GM23338 (cell line): ENCODE results near the gene NFAT5. TPM values are rescaled to one million over a fixed set of nuclear protein-coding genes. Genes with fewer than 3 reads are reported as not detected.
"Not testable (repeated sequence)": the region's sequence is repeated elsewhere in the genome, so short reads cannot be mapped to it uniquely, and the experiment has no call there.

Experiments
- ATAC-seq: fragments of 200-7000 bp; cut with Tn5 transposase; 3 replicates; pipeline ENCODE4 v1.9.1; 2020
- DNase-seq: peaks from one replicate; pipeline ENCODE4 v3.0.0-alpha.2; 2015; ENCODE audit warnings: low spot score
- H2AFZ ChIP-seq: fragments of 200-600 bp; sonication (generic); 2 replicates; pipeline ENCODE4 v1.8.0; 2016; ENCODE audit warnings: antibody characterized with exemption, mild to moderate bottlenecking, moderate library complexity
- H3F3A ChIP-seq: fragments of 200-600 bp; sonication (generic); replicated peaks from 2 replicates; pipeline ENCODE4 v1.8.0; 2017; ENCODE audit warnings: antibody characterized with exemption, mixed run types, low read depth
- H3K27ac ChIP-seq: fragments of 200-600 bp; sonication (generic); 2 replicates; pipeline ENCODE4 v1.6.1; 2016; ENCODE audit warnings: low read depth
- H3K27me3 ChIP-seq: fragments of 200-600 bp; sonication (generic); 2 replicates; pipeline ENCODE4 v1.8.0; 2016; ENCODE audit warnings: mild to moderate bottlenecking, mixed run types, moderate library complexity; ENCODE audit not compliant: insufficient read depth
- H3K36me3 ChIP-seq: fragments of 200-600 bp; sonication (generic); 2 replicates; pipeline ENCODE4 v1.8.0; 2016; ENCODE audit warnings: mild to moderate bottlenecking; ENCODE audit not compliant: insufficient read depth
- H3K4me1 ChIP-seq: fragments of 200-600 bp; sonication (generic); 2 replicates; pipeline ENCODE4 v1.8.0; 2016; ENCODE audit warnings: mild to moderate bottlenecking, moderate library complexity; ENCODE audit not compliant: insufficient read depth
- H3K4me2 ChIP-seq: fragments of 200-600 bp; sonication (generic); 2 replicates; pipeline ENCODE4 v1.7.1; 2017; ENCODE audit warnings: mixed run types
- H3K4me3 ChIP-seq: fragments of 200-600 bp; sonication (generic); 2 replicates; pipeline ENCODE4 v1.6.1; 2016; ENCODE audit warnings: mixed run types
- H3K79me2 ChIP-seq: fragments of 200-600 bp; sonication (generic); replicated peaks from 2 replicates; pipeline ENCODE4 v1.8.0; 2017; ENCODE audit warnings: mild to moderate bottlenecking; ENCODE audit not compliant: insufficient read depth
- H3K9me2 ChIP-seq: fragments of 200-600 bp; sonication (generic); 2 replicates; pipeline ENCODE4 v1.8.0; 2017; ENCODE audit not compliant: insufficient read depth
- H4K20me1 ChIP-seq: fragments of 200-600 bp; sonication (generic); replicated peaks from 2 replicates; pipeline ENCODE4 v1.8.0; 2017; ENCODE audit warnings: mild to moderate bottlenecking; ENCODE audit not compliant: insufficient read depth
- H3K27ac Mint-ChIP-seq: 2 replicates; pipeline ENCODE4 v1.8.0; 2020; ENCODE audit warnings: inconsistent platforms, mild to moderate bottlenecking, moderate library complexity, mixed read lengths
- H3K27me3 Mint-ChIP-seq: 3 replicates; pipeline ENCODE4 v1.8.0; 2022; ENCODE audit warnings: low read depth, mild to moderate bottlenecking, moderate library complexity, mixed read lengths, inconsistent platforms; ENCODE audit not compliant: insufficient read depth, poor library complexity
- H3K36me3 Mint-ChIP-seq: 3 replicates; pipeline ENCODE4 v1.8.0; 2021; ENCODE audit warnings: low read depth, mild to moderate bottlenecking, inconsistent platforms, moderate library complexity, mixed read lengths
- H3K4me1 Mint-ChIP-seq: 3 replicates; pipeline ENCODE4 v1.8.0; 2020; ENCODE audit warnings: mild to moderate bottlenecking, inconsistent platforms, mixed read lengths
- H3K4me3 Mint-ChIP-seq: 3 replicates; pipeline ENCODE4 v1.8.0; 2021; ENCODE audit warnings: moderate library complexity, mild to moderate bottlenecking, inconsistent platforms, mixed read lengths
- H3K9me3 Mint-ChIP-seq: 3 replicates; pipeline ENCODE4 v1.8.0; 2020; ENCODE audit warnings: moderate library complexity, mild to moderate bottlenecking, inconsistent platforms, mixed read lengths
- STAT1 ChIP-seq: IDR thresholded peaks from one replicate; pipeline ENCODE4 v1.6.1; 2016; ENCODE audit warnings: antibody characterized with exemption; ENCODE audit not compliant: unreplicated experiment
- polyA plus RNA-seq: library from polyadenylated mRNA; unstranded; fragments of >200 nt; fragmentation: Nextera tagmentation; extraction: Ambion mirVana; gene quantifications from 2 replicates; pipeline ENCODE4 v1.2.1, GENCODE V29; 2016
- total RNA-seq: library from RNA; depleted of rRNA; stranded (reverse); fragments of >200 nt; shearing (Covaris generic); gene quantifications from 2 replicates; pipeline ENCODE4 v1.2.3, GENCODE V29; 2014
- TF ChIP-seq, protein P1 (sequence below), 2 experiments: fragments of 200-600 bp in 1 of 2; sonication (generic) in 1 of 2; conservative IDR thresholded peaks; 2 replicates each; pipeline versions ENCODE4 v1.5.1 to v1.6.1; 2016 to 2017; ENCODE audit warnings: antibody characterized with exemption in 2 of 2, low read depth in 2 of 2, mild to moderate bottlenecking in 2 of 2, moderate library complexity in 1 of 2
- TF ChIP-seq, protein P2 (sequence below): IDR thresholded peaks from 2 replicates; pipeline ENCODE4 v1.6.1; 2016; ENCODE audit warnings: antibody characterized with exemption

Gene NFAT5
- total and polyA plus RNA-seq, 2 experiments from 2014 or later: 10.6 to 27.0 TPM

DNA sequence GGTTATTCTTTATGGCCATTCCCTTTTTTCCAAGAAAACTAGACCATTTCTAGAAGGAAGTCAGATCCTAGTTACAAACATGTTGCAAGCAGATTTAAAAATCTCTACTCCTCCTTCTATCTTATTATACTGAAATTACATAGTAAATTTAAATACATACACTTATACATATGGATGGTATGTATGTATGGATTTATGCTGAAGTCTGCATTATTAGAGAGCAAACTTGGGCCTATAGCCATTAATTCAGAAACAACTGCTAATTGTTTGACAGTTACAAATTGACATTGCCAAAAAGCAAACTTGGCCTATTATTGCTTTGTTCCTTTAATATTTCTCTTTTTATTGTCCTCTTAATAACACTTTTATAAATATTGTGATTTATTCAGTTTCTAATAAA is 67.1 kb downstream of the NFAT5 start:
- Mint-ChIP-seq H3K36me3 (peaks cover 43% of the 10 kb centered on the region), H3K4me3 (no peak overlapping the region), H3K27ac (no peak overlapping the region), H3K27me3 (peaks cover 2% of the 10 kb centered on the region), H3K4me1 (no peaks in the 10 kb centered on the region), H3K9me3 (peaks cover 28% of the 10 kb centered on the region)
- H3K27me3 ChIP-seq: no peaks in the 10 kb centered on the region
- DNase-seq (no peak), ATAC-seq (no peak)
- H3K4me3 ChIP-seq: no peak overlapping the region
- H3K36me3 ChIP-seq: peaks cover 17% of the 10 kb centered on the region; the same call in 1 of the 2 replicates
- H3K9me2 ChIP-seq: no peaks in the 10 kb centered on the region
- H4K20me1 ChIP-seq: no peaks in the 10 kb centered on the region; the same call in 1 of the 2 replicates
- no peaks in the 10 kb centered on the region for H3K79me2 ChIP-seq
- no peak overlapping the region for H2AFZ ChIP-seq
- no peaks in the 10 kb centered on the region for H3F3A ChIP-seq
- TF ChIP-seq STAT1: no peak
- H3K4me1 ChIP-seq: no peaks in the 10 kb centered on the region
- no peak overlapping the region for H3K4me2 ChIP-seq
- no peak overlapping the region for H3K27ac ChIP-seq

DNA sequence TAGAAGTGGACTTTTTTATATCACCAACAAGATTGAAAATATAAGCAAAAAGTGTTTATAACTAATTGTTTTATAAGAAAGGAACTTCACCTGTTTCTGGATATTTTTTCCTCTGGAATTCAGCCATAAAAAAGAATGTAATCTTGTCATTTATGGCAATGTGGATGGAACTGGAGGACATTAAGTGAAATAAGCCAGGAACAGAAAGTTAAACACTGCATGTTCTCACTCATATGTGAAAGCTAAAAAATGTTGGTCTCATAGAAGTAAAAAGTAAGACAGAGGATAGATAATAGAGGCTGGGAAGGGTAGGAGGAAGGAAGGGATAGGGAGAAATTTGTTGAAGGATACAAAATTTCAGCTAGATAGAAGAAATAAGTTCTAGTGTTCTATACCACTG is 67.6 kb downstream of the NFAT5 start:
- Histone ChIP-seq H3F3A (no peaks in the 10 kb centered on the region), H3K4me3 (no peak overlapping the region), H3K27ac (no peak overlapping the region), H3K4me2 (no peak overlapping the region), H3K27me3 (no peaks in the 10 kb centered on the region), H2AFZ (no peak overlapping the region), H3K4me1 (no peaks in the 10 kb centered on the region), H3K36me3 (peaks cover 17% of the 10 kb centered on the region; the same call in 1 of the 2 replicates), H3K79me2 (no peaks in the 10 kb centered on the region), H3K9me2 (no peaks in the 10 kb centered on the region), H4K20me1 (no peaks in the 10 kb centered on the region; the same call in 1 of the 2 replicates)
- no peak overlapping the region for H3K27ac Mint-ChIP-seq
- TF ChIP-seq, protein P1, sequence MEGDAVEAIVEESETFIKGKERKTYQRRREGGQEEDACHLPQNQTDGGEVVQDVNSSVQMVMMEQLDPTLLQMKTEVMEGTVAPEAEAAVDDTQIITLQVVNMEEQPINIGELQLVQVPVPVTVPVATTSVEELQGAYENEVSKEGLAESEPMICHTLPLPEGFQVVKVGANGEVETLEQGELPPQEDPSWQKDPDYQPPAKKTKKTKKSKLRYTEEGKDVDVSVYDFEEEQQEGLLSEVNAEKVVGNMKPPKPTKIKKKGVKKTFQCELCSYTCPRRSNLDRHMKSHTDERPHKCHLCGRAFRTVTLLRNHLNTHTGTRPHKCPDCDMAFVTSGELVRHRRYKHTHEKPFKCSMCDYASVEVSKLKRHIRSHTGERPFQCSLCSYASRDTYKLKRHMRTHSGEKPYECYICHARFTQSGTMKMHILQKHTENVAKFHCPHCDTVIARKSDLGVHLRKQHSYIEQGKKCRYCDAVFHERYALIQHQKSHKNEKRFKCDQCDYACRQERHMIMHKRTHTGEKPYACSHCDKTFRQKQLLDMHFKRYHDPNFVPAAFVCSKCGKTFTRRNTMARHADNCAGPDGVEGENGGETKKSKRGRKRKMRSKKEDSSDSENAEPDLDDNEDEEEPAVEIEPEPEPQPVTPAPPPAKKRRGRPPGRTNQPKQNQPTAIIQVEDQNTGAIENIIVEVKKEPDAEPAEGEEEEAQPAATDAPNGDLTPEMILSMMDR (conservative IDR thresholded peaks at IDR 0.05; ENCODE audit: low read depth in 2 of 2): no peak
- TF ChIP-seq, protein P2, sequence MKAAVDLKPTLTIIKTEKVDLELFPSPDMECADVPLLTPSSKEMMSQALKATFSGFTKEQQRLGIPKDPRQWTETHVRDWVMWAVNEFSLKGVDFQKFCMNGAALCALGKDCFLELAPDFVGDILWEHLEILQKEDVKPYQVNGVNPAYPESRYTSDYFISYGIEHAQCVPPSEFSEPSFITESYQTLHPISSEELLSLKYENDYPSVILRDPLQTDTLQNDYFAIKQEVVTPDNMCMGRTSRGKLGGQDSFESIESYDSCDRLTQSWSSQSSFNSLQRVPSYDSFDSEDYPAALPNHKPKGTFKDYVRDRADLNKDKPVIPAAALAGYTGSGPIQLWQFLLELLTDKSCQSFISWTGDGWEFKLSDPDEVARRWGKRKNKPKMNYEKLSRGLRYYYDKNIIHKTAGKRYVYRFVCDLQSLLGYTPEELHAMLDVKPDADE: no peak
- no peaks in the 10 kb centered on the region for H3K4me1 Mint-ChIP-seq
- peaks cover 46% of the 10 kb centered on the region for H3K36me3 Mint-ChIP-seq
- ATAC-seq (no peak), DNase-seq (no peak)
- H3K9me3 Mint-ChIP-seq: peaks cover 31% of the 10 kb centered on the region
- H3K27me3 Mint-ChIP-seq: peaks cover 2% of the 10 kb centered on the region
- no peak overlapping the region for H3K4me3 Mint-ChIP-seq

DNA sequence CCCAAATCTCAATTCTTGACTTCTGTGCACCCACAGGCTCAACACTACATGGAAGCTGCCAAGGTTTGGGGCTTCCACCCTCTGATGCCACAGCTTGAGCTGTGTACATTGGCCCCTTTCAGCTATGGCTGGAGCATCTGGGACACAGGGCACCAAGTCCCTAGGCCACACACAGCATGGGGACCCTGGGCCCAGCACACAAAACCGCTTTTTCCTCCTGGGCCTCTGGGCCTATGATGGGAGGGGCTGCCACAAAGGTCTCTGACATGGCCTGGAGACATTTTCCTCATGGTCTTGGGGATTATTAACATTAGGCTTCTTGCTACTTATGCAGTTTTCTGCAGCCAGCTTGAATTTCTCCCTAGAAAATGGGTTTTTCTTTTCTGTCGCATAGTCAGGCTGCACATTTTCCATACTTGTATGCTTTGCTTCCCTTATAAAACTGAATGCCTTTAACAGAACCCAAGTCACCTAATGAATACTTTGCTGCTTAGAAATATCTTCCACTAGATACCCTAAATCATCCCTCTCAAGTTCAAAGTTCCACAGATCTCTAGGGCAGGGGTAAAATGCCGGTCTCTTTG is 70.9 kb downstream of the NFAT5 start:
- not testable (repeated sequence) for H3K4me1 ChIP-seq, H3K27ac ChIP-seq, H3K27ac Mint-ChIP-seq, DNase-seq, H3K4me1 Mint-ChIP-seq, ATAC-seq, H3K4me2 ChIP-seq, H2AFZ ChIP-seq, H3K27me3 Mint-ChIP-seq, H3K9me2 ChIP-seq, H3F3A ChIP-seq, H3K27me3 ChIP-seq, H3K79me2 ChIP-seq, H3K4me3 Mint-ChIP-seq, H3K4me3 ChIP-seq, H4K20me1 ChIP-seq
- H3K36me3 Mint-ChIP-seq: peaks cover 38% of the 10 kb centered on the region
- H3K36me3 ChIP-seq: peaks cover 17% of the 10 kb centered on the region; the same call in 1 of the 2 replicates
- peaks cover 31% of the 10 kb centered on the region for H3K9me3 Mint-ChIP-seq

DNA sequence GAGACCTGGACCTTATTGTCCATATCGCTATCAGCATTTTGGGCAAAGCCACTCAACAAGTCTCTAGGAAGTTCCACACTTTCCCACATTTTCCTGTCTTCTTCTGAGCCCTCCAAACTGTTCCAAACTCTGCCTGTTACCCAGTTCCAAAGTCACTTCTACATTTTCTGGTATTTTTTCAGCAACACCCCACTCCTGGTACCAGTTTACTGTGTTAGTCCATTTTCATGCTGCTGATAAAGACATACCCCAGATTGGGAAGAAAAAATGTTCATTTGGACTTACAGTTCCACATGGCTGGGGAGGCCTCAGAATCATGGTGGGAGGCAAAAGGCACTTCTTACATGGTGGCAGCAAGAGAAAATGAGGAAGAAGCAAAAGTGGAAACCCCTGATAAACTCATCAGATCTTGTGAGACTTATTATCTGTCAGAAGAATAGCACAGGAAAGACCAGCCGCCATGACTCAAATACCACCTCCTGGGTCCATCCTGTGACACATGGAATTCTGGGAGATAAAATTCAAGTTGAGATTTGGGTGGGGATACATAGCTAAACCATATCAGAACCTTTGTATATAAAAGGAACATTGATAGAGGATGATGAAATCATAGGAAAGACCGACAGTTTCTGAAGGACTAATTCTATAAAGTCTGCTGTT is 71.6 kb downstream of the NFAT5 start:
- not testable (repeated sequence) for H3K27ac ChIP-seq, DNase-seq, H3K27me3 ChIP-seq, H3K4me3 Mint-ChIP-seq, H3K9me2 ChIP-seq, H3K4me3 ChIP-seq, ATAC-seq, H3K79me2 ChIP-seq, H3K27ac Mint-ChIP-seq, H2AFZ ChIP-seq, H3K4me1 Mint-ChIP-seq, H3K4me2 ChIP-seq, H4K20me1 ChIP-seq, H3K27me3 Mint-ChIP-seq, H3F3A ChIP-seq, H3K4me1 ChIP-seq
- peaks cover 38% of the 10 kb centered on the region for H3K36me3 Mint-ChIP-seq
- peaks cover 31% of the 10 kb centered on the region for H3K9me3 Mint-ChIP-seq
- H3K36me3 ChIP-seq: peaks cover 17% of the 10 kb centered on the region; the same call in 1 of the 2 replicates

DNA sequence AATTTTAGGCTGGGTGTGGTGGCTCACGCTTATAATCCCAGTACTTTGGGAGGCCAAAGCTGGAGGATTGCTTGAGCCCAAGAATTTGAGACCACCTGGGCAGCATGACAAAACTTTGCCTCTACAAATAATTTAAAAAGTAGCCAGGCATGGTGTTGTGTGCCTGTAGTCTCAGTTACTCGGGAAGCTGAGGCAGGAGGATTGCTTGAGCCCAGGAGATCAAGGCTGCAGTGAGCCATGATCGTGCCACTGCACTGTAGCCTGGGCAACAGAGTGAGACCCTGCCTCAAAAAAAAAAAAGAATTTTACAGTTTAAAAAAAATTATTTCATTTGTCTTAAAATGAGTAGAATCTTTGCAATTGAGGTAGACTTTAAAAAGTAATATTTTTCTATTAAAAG is 78.2 kb downstream of the NFAT5 start:
- not testable (repeated sequence) for H3K4me2 ChIP-seq, H3K4me3 Mint-ChIP-seq, H2AFZ ChIP-seq, H3K27me3 ChIP-seq, H3K36me3 ChIP-seq, H3K27me3 Mint-ChIP-seq, H3K9me3 Mint-ChIP-seq, H3K9me2 ChIP-seq, DNase-seq, H3K79me2 ChIP-seq, H3K4me3 ChIP-seq, H3K27ac Mint-ChIP-seq, H3F3A ChIP-seq, H3K4me1 Mint-ChIP-seq, H4K20me1 ChIP-seq, H3K27ac ChIP-seq, H3K36me3 Mint-ChIP-seq, H3K4me1 ChIP-seq, ATAC-seq
